GM18951 (cell line): ENCODE measurements around the gene CCDC116.

Experiments
- POLR2A ChIP-seq: IDR thresholded peaks from 4 replicates; pipeline ENCODE4 v1.6.1; 2011; ENCODE audit warnings: mild to moderate bottlenecking; ENCODE audit not compliant: insufficient read length, insufficient read depth; ENCODE audit errors: extremely low read depth
- in situ Hi-C: fragments of 300-500 bp; cut with MboI; formaldehyde crosslinking; loops from one replicate; pipeline ENCODE4 v1.12.0; 2022; ENCODE audit warnings: low sequenced_read_pairs, mixed read lengths, inconsistent platforms; ENCODE audit not compliant: unreplicated experiment

CCDC116 gene

GRCh38 chr22:21679383-21679782 lies 46.8 kb downstream of the CCDC116 start:
- in situ Hi-C loops = no loop called here
- no peak for TF ChIP-seq POLR2A

- no peak for TF ChIP-seq POLR2A
- in situ Hi-C loops = no loop called here
Observed at GRCh38 chr22:21680830-21681565, 48.4 kb downstream of the CCDC116 start.

GRCh38 chr22:21681566-21682370 lies 49.2 kb downstream of the CCDC116 start:
- TF ChIP-seq POLR2A = no peak
- in situ Hi-C loops = no loop called here

- in situ Hi-C loops = no loop called here
- TF ChIP-seq POLR2A = no peak
Observed at GRCh38 chr22:21682385-21683175, 50.0 kb downstream of the CCDC116 start.

GRCh38 chr22:21683401-21683811 lies 50.8 kb downstream of the CCDC116 start:
- in situ Hi-C loops = no loop called here
- TF ChIP-seq POLR2A = no peak

GRCh38 chr22:21684492-21685163 lies 52.1 kb downstream of the CCDC116 start:
- in situ Hi-C loops = no loop called here

GRCh38 chr22:21685164-21685513 lies 52.6 kb downstream of the CCDC116 start:
- in situ Hi-C loops = no loop called here
- no peak for TF ChIP-seq POLR2A

More at GRCh38 chr22:21684492-21685163, 52.1 kb downstream of the CCDC116 start:
- TF ChIP-seq POLR2A = no peak

- no peak for TF ChIP-seq POLR2A
- in situ Hi-C loops = no loop called here
Observed at GRCh38 chr22:21686193-21686608, 53.6 kb downstream of the CCDC116 start.
